ENCODE measurements around the gene KRTAP1-3.

GRCh38 chr17:41013606-41014005, 21.1 kb downstream of the KRTAP1-3 start:
- TF ChIP-seq POLR2AphosphoS5 (IDR thresholded peaks at IDR 0.05; ENCODE audit: borderline replicate concordance, low read depth, low read length) (no peak), EZH2 (IDR thresholded peaks at IDR 0.05) (no peak)

Data from SK-N-MC (cell line).